ENCODE data around the gene PDIA5.

DNA sequence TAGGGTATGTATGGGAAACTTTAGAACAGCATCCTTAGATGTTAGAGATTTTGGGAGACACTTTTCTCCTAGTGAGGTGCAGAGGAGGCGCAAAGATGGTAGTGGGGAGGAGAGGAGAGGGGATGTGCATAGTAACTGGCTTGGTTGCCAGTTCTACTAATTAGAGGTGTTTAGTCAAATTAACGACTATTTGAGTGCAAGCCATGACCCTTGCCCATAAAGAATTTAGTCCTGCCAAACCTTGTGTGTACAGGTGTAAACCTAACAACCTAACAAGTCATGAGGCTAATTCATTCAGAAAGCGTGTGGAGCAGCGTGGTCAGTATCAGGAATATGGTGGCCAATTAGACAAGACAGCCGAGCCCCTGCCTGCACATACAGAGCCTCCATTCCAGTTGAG is 72.7 kb downstream of the PDIA5 start:
- no peak for TF ChIP-seq POLR2A (IDR thresholded peaks at IDR 0.05)
- TF ChIP-seq, protein P1, sequence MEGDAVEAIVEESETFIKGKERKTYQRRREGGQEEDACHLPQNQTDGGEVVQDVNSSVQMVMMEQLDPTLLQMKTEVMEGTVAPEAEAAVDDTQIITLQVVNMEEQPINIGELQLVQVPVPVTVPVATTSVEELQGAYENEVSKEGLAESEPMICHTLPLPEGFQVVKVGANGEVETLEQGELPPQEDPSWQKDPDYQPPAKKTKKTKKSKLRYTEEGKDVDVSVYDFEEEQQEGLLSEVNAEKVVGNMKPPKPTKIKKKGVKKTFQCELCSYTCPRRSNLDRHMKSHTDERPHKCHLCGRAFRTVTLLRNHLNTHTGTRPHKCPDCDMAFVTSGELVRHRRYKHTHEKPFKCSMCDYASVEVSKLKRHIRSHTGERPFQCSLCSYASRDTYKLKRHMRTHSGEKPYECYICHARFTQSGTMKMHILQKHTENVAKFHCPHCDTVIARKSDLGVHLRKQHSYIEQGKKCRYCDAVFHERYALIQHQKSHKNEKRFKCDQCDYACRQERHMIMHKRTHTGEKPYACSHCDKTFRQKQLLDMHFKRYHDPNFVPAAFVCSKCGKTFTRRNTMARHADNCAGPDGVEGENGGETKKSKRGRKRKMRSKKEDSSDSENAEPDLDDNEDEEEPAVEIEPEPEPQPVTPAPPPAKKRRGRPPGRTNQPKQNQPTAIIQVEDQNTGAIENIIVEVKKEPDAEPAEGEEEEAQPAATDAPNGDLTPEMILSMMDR (IDR thresholded peaks at IDR 0.05) = no peak

All from esophagus squamous epithelium (tissue), 4 donors.